AG08395 (cell line): ENCODE measurements around the gene FEZF2.

Experiments
- DNase-seq: peaks from one replicate; pipeline ENCODE4 v3.0.0; 2012; ENCODE audit warnings: mixed read lengths, low spot score

Gene FEZF2

DNA sequence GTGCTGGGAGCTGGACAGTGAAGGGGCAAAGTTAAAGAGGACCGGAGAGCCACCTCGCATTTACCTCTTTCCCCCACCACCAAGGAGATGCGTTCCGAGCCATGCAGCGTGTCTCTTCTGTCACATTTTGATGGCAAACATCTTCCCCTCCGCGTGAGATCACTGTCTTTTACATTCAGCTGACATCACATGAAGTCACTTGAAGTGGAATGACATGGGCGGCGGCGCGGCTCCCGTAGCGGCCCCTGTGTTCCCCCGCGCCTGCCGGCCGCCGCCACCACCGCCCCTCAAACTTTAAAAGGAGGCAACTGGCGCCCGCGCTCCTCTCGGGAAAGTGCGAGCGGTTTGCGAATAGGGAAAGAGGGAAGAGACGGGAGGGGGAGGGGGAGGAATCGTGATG, at the start of gene FEZF2:
Gene FEZF2, minus strand, starts transcription at position 336 of the 400 bp plus-strand sequence. CDS start 682 bp downstream, outside the sequence.
- no peak for DNase-seq

- no peak for DNase-seq
Measured at GRCh38 chr3:62421207-62421606, 47.9 kb upstream of the FEZF2 start.

DNA sequence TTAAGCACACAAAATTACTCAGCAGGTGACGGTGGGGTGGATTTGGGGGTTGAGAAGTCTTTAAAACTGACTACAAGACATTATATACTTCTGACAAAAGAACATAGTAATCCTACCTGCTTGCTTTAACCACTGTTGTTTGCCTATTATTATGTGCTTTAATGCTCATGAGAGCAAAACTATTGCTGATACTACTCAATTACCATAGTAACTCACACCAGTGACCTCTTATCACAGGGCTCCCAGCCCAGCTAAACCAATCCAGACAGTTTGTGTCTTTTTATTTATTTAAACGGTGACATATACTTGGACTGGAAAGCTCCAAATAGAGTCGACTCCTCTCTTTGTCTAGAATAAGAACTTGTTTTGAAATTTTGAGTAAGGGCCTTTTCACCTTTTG, 42.8 kb upstream of the FEZF2 start:
- DNase-seq = no peak

- DNase-seq = no peak
Measured at GRCh38 chr3:62415312-62415801, 42.0 kb upstream of the FEZF2 start.

- no peak for DNase-seq
Measured at GRCh38 chr3:62414786-62415185, 41.4 kb upstream of the FEZF2 start.

GRCh38 chr3:62413687-62414086, 40.3 kb upstream of the FEZF2 start:
- no peak for DNase-seq

DNA sequence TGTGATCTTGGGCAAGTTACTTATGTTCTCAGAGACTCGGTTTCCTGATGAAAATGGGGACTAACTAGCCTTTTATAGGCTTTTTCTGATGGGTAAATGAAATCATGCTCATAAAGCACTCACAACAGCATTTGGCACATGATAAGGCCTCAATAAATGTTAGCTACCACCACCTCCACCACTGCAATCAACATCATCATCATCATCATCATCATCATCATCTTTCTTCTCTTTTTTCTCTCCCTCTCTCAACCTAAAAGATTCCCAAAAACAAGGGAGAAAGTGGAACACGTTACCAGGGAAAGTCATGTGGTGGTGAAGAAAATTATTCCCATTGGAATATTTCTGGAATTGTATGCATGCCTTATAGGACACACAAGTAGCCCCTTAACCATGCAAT, 33.6 kb upstream of the FEZF2 start:
- DNase-seq = no peak

- no peak for DNase-seq
Measured at GRCh38 chr3:62405566-62405965, 32.2 kb upstream of the FEZF2 start.

- no peak for DNase-seq
Measured at GRCh38 chr3:62405135-62405534, 31.8 kb upstream of the FEZF2 start.

DNA sequence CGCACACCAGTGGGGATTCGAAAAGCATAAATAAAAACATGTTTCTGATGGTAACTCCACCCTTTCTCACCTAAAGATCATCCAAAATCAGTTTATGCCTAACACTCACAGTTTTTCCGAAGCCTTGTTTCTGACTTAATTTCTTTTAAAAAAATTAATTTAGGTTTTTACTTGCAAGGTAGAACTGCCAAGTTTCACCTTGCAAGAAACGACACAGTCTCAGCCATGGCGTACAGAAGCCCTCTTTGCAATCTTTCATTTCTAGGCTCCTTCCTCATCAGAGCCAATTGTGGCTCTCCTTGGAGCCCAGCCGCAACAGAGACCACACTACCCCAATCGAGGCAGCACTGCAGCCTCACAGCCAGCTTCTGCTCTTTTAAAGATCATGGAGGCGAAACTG, 31.0 kb upstream of the FEZF2 start:
- DNase-seq = no peak

DNA sequence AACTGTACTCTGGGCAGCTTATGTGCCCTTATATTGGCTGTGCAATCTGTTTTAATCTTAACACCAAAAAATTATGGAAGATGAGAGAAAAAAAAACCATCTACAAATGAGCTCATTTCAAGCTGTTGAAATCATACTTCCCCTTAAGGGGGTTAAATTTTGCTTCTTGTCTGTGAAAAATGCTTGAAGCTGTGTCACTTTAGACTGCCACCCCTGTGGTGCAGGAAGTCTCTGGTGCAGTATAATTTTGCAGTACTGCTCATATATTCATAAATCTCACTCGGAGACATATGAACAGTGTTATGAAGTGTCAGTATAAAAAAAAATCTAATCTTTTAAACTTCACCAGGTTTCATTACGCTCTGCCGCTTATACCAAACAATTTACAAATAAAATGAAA, 30.4 kb upstream of the FEZF2 start:
- DNase-seq = no peak

GRCh38 chr3:62392626-62393292, 19.4 kb upstream of the FEZF2 start:
- no peak for DNase-seq

DNA sequence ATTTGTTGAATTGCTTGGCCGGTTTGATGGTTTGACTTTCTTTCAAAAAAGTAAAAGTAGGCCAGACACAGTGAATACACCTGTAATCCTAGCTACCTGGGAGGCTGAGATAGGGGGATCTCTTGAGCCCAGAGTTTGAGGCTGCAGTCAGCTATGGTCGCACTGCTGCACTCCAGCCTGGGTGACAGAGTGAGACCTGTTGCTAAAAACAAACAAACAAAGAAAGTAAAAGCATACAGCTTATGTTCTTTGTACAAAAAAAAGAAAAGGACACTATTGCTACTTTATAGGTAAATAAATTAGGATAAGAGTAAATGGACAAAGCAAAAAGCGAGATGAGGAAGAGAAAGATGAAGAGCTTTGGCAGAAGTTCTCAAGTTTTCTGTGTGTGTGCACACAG, 13.9 kb upstream of the FEZF2 start:
- DNase-seq = no peak

- no peak for DNase-seq
Measured at GRCh38 chr3:62379321-62379798, 6.0 kb upstream of the FEZF2 start.

DNA sequence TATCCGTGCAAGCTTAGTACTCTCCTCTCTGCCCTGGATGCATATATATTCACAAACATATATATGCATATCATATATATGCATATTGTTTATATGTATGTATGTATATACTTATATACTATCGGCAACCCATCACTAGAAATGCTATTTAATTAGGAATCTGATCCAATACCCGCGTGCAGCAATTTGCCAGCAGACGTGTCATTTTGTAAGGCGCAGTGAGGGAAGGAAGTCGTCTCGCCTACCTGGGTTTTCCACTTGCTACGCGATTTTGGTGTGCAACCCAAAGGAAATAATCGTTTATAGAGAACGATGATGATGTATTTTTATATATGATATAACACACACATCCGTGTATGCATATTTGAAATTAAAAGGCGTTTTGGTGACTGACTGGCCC, 5.6 kb upstream of the FEZF2 start:
- DNase-seq = no peak

- no peak for DNase-seq
Measured at GRCh38 chr3:62378311-62378789, 5.0 kb upstream of the FEZF2 start.

GRCh38 chr3:62376906-62377877, 3.8 kb upstream of the FEZF2 start:
- no peak for DNase-seq

- no peak for DNase-seq
Measured at GRCh38 chr3:62376454-62376720, 3.0 kb upstream of the FEZF2 start.

DNA sequence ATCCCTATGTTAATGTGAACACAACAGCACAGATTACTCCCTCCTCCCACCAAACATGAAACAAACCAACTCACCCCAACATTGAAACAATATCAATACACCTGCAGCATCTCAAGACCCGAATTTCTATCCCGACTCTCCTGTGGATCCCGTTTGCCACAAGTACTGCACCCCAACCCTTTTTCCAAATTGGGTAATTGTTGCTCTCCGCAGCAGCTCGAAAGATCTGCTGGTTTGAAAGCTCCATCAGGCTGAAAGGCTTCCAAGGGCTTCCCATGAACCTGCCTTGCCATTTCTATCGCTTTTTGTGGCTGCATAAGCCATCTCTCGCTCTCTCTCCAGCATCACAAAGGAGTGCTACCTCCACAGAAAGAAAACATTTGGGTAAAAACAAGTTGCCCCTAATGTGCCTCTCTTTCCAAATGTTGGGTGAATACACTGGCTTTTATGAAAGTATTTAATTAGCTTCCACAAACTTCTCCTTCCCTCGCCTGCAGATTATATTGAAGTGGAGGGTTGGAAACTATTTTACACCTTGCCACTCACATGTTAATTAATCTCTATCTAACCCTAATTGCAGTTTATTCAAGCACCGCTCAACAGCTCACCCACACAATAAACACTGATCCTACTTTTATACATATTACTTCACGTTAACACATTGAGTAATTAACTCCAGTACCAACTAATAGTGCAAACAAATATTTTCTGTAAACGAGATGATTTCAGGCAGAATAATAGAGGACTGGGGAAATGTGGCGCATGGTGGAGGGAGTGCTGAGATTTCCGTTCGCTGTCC, 2.5 kb upstream of the FEZF2 start:
- no peak for DNase-seq

- peak; percentile 31 for DNase-seq
Measured at GRCh38 chr3:62374341-62375218, 1.2 kb upstream of the FEZF2 start.

GRCh38 chr3:62373714-62374333, 474 bp upstream of the FEZF2 start:
- no peak for DNase-seq
